ENCODE results near the gene LCE3D. TPM values are rescaled to one million over a fixed set of nuclear protein-coding genes. Genes with fewer than 3 reads are reported as not detected.

The LCE3D gene
- total RNA-seq, 1 experiment from 2014 or later: not detected

DNA sequence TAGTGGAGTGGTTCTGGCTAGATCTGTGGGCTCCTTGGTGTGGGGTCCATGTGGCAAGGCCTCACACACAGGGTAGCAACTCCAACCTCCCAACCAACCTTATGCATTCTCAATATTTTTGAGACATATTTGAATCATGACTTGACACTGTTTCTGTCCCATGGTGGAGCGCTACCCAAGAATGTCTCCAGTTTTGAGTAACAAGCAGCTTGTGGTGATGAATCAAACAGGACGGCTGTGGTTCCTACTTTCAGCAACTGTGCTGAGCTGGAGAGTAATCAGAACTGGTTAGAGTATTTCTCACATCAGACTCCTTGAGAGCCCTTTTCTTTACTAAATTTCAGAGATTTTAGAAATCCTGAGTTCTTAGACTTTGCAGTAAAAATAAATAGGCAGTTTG, 3.1 kb downstream of the LCE3D start:
- ATAC-seq (no peak), DNase-seq (ENCODE audit: low spot score) (no peak)
- TF ChIP-seq, protein P1, sequence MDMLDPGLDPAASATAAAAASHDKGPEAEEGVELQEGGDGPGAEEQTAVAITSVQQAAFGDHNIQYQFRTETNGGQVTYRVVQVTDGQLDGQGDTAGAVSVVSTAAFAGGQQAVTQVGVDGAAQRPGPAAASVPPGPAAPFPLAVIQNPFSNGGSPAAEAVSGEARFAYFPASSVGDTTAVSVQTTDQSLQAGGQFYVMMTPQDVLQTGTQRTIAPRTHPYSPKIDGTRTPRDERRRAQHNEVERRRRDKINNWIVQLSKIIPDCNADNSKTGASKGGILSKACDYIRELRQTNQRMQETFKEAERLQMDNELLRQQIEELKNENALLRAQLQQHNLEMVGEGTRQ (CRISPR knock-in tag; IDR thresholded peaks at IDR 0.05): no peak
- no peak for TF ChIP-seq MXD4 (CRISPR knock-in tag; IDR thresholded peaks at IDR 0.05; ENCODE audit: borderline replicate concordance)
- no peak for TF ChIP-seq RELA (CRISPR knock-in tag; IDR thresholded peaks at IDR 0.05; ENCODE audit: borderline replicate concordance)
- no peak for TF ChIP-seq ZBTB21 (CRISPR knock-in tag; IDR thresholded peaks at IDR 0.05; ENCODE audit: borderline replicate concordance)
- TF ChIP-seq CREB1 (CRISPR knock-in tag; IDR thresholded peaks at IDR 0.05): no peak
- TF ChIP-seq, protein P2, sequence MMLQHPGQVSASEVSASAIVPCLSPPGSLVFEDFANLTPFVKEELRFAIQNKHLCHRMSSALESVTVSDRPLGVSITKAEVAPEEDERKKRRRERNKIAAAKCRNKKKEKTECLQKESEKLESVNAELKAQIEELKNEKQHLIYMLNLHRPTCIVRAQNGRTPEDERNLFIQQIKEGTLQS (CRISPR knock-in tag; conservative IDR thresholded peaks at IDR 0.05): no peak
- no peak for TF ChIP-seq ZNF232 (CRISPR knock-in tag; IDR thresholded peaks at IDR 0.05)
- ChIA-PET POLR2A (no interaction called here), CTCF (no interaction called here)
- Mint-ChIP-seq H3K27ac (no peak overlapping the region), H3K27me3 (ENCODE audit: low read depth) (peaks cover 13% of the 10 kb centered on the region), H3K36me3 (peaks cover 72% of the 10 kb centered on the region), H3K4me1 (no peaks in the 10 kb centered on the region), H3K4me3 (no peak overlapping the region), H3K9me3 (peaks cover 80% of the 10 kb centered on the region)

GRCh38 chr1:152566681-152567080, 13.6 kb downstream of the LCE3D start, which contains the start of gene LCE3E:
Gene LCE3E, minus strand, starts transcription at chr1:152566780. Its CDS starts 572 bp downstream, at chr1:152566208.
- ChIA-PET POLR2A (no interaction called here), CTCF (no interaction called here)
- Mint-ChIP-seq H3K27me3 (ENCODE audit: low read depth) (peaks cover 14% of the 10 kb centered on the region), H3K4me1 (no peaks in the 10 kb centered on the region), H3K36me3 (peaks cover 80% of the 10 kb centered on the region), H3K9me3 (peaks cover 92% of the 10 kb centered on the region), H3K27ac (no peak within 1 kb of the TSS), H3K4me3 (no peak within 1 kb of the TSS)
- no peak for DNase-seq (ENCODE audit: low spot score)
- ATAC-seq: no peak
- no peak for TF ChIP-seq ZNF263 (CRISPR knock-in tag; IDR thresholded peaks at IDR 0.05; ENCODE audit: low read depth)
- TF ChIP-seq, protein P3, sequence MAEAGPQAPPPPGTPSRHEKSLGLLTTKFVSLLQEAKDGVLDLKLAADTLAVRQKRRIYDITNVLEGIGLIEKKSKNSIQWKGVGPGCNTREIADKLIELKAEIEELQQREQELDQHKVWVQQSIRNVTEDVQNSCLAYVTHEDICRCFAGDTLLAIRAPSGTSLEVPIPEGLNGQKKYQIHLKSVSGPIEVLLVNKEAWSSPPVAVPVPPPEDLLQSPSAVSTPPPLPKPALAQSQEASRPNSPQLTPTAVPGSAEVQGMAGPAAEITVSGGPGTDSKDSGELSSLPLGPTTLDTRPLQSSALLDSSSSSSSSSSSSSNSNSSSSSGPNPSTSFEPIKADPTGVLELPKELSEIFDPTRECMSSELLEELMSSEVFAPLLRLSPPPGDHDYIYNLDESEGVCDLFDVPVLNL (CRISPR knock-in tag; IDR thresholded peaks at IDR 0.05; ENCODE audit: borderline replicate concordance, low read depth): no peak
- TF ChIP-seq TP53 (CRISPR knock-in tag; IDR thresholded peaks at IDR 0.05): no peak
- TF ChIP-seq ESRRA (CRISPR knock-in tag; IDR thresholded peaks at IDR 0.05; ENCODE audit: borderline replicate concordance): no peak
- TF ChIP-seq SMAD4 (CRISPR knock-in tag; IDR thresholded peaks at IDR 0.05): no peak
- TF ChIP-seq, protein P1 (CRISPR knock-in tag; IDR thresholded peaks at IDR 0.05): no peak
- TF ChIP-seq FOXK1 (CRISPR knock-in tag; IDR thresholded peaks at IDR 0.05): no peak
- TF ChIP-seq, protein P2 (CRISPR knock-in tag; conservative IDR thresholded peaks at IDR 0.05): no peak
- TF ChIP-seq ZNF138 (CRISPR knock-in tag; conservative IDR thresholded peaks at IDR 0.05): no peak
- no peak for TF ChIP-seq PRRX2 (CRISPR knock-in tag; IDR thresholded peaks at IDR 0.05)
- TF ChIP-seq ZNF281 (CRISPR knock-in tag; IDR thresholded peaks at IDR 0.05): no peak
- no peak for TF ChIP-seq SP1 (CRISPR knock-in tag; conservative IDR thresholded peaks at IDR 0.05)
- TF ChIP-seq NFATC4 (CRISPR knock-in tag; IDR thresholded peaks at IDR 0.05): no peak
- TF ChIP-seq, protein P4, sequence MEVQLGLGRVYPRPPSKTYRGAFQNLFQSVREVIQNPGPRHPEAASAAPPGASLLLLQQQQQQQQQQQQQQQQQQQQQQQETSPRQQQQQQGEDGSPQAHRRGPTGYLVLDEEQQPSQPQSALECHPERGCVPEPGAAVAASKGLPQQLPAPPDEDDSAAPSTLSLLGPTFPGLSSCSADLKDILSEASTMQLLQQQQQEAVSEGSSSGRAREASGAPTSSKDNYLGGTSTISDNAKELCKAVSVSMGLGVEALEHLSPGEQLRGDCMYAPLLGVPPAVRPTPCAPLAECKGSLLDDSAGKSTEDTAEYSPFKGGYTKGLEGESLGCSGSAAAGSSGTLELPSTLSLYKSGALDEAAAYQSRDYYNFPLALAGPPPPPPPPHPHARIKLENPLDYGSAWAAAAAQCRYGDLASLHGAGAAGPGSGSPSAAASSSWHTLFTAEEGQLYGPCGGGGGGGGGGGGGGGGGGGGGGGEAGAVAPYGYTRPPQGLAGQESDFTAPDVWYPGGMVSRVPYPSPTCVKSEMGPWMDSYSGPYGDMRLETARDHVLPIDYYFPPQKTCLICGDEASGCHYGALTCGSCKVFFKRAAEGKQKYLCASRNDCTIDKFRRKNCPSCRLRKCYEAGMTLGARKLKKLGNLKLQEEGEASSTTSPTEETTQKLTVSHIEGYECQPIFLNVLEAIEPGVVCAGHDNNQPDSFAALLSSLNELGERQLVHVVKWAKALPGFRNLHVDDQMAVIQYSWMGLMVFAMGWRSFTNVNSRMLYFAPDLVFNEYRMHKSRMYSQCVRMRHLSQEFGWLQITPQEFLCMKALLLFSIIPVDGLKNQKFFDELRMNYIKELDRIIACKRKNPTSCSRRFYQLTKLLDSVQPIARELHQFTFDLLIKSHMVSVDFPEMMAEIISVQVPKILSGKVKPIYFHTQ (CRISPR knock-in tag; IDR thresholded peaks at IDR 0.05): no peak
- TF ChIP-seq, protein P5, sequence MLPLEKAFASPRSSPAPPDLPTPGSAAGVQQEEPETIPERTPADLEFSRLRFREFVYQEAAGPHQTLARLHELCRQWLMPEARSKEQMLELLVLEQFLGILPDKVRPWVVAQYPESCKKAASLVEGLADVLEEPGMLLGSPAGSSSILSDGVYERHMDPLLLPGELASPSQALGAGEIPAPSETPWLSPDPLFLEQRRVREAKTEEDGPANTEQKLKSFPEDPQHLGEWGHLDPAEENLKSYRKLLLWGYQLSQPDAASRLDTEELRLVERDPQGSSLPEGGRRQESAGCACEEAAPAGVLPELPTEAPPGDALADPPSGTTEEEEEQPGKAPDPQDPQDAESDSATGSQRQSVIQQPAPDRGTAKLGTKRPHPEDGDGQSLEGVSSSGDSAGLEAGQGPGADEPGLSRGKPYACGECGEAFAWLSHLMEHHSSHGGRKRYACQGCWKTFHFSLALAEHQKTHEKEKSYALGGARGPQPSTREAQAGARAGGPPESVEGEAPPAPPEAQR (CRISPR knock-in tag; IDR thresholded peaks at IDR 0.05): no peak
- no peak for TF ChIP-seq ZNF416 (CRISPR knock-in tag; IDR thresholded peaks at IDR 0.05)
- no peak for TF ChIP-seq GTF2I (CRISPR knock-in tag; conservative IDR thresholded peaks at IDR 0.05)
- TF ChIP-seq CREB1 (CRISPR knock-in tag; IDR thresholded peaks at IDR 0.05): no peak
- TF ChIP-seq RELA (CRISPR knock-in tag; IDR thresholded peaks at IDR 0.05; ENCODE audit: borderline replicate concordance): no peak

Measured in WTC11 (cell line).